Ascending aorta (tissue), 2 donors: ENCODE results near the gene DNASE2. TPM values are rescaled to one million over a fixed set of nuclear protein-coding genes. Genes with fewer than 3 reads are reported as not detected.

Experiments used
- DNase-seq, 2 donors: peaks; one replicate each; pipeline ENCODE4 v3.0.0-alpha.2; 2019; ENCODE audit warnings: low spot score in 2 of 2
- H3K27ac ChIP-seq, 2 donors: fragments of 200-600 bp; sonication (generic); one replicate each; pipeline ENCODE4 v1.5.1; 2016 to 2017; ENCODE audit warnings: mild to moderate bottlenecking in 1 of 2
- H3K27me3 ChIP-seq: fragments of 200-600 bp; sonication (generic); one replicate; pipeline ENCODE4 v1.5.1; 2017
- H3K36me3 ChIP-seq, 2 donors: fragments of 200-600 bp; sonication (generic); one replicate each; pipeline ENCODE4 v1.5.1; 2016
- H3K4me1 ChIP-seq, 2 donors: fragments of 200-600 bp; sonication (generic); one replicate each; pipeline ENCODE4 v1.5.1; 2016 to 2017; ENCODE audit warnings: mild to moderate bottlenecking in 1 of 2
- H3K4me3 ChIP-seq, 2 donors: fragments of 200-600 bp; sonication (generic); one replicate each; pipeline ENCODE4 v1.5.1; 2016 to 2017; ENCODE audit warnings: mild to moderate bottlenecking in 1 of 2
- H3K9me3 ChIP-seq, 2 donors: fragments of 200-600 bp; sonication (generic); one replicate each; pipeline ENCODE4 v1.5.1; 2016
- intact Hi-C: fragments of 100-400 bp; cut with DNase I; formaldehyde crosslinking; loops from one replicate; pipeline ENCODE4 v1.15.1; 2023
- total RNA-seq: library from RNA; depleted of rRNA; stranded (reverse); fragments of >200 nt; gene quantifications from one replicate; pipeline ENCODE4 v1.1.0, GENCODE V29; 2016
- TF ChIP-seq, protein P1 (sequence below), 3 experiments: fragments of 200-600 bp in 2 of 3; fragments of 450-650 bp in 1 of 3; sonication (generic) in 2 of 3; IDR thresholded peaks; one replicate each; pipeline ENCODE4 v1.5.1; 2016 to 2019; ENCODE audit warnings: antibody characterized with exemption in 3 of 3, mild to moderate bottlenecking in 1 of 3, moderate library complexity in 1 of 3

Gene DNASE2
- total RNA-seq, 1 donor from 2014 or later: 76.8 TPM

- Histone ChIP-seq H3K4me3 (peak overlapping the region in 1 of 2 donors; percentile 31), H3K27me3 (peaks cover 13% of the 10 kb centered on the region), H3K4me1 (peaks cover 3 to 18% of the 10 kb centered on the region in 2 donors), H3K36me3 (no peaks in the 10 kb centered on the region), H3K27ac (no peak overlapping the region), H3K9me3 (no peaks in the 10 kb centered on the region)
- DNase-seq: no peak
- intact Hi-C loops: no loop called here
- TF ChIP-seq, protein P1, sequence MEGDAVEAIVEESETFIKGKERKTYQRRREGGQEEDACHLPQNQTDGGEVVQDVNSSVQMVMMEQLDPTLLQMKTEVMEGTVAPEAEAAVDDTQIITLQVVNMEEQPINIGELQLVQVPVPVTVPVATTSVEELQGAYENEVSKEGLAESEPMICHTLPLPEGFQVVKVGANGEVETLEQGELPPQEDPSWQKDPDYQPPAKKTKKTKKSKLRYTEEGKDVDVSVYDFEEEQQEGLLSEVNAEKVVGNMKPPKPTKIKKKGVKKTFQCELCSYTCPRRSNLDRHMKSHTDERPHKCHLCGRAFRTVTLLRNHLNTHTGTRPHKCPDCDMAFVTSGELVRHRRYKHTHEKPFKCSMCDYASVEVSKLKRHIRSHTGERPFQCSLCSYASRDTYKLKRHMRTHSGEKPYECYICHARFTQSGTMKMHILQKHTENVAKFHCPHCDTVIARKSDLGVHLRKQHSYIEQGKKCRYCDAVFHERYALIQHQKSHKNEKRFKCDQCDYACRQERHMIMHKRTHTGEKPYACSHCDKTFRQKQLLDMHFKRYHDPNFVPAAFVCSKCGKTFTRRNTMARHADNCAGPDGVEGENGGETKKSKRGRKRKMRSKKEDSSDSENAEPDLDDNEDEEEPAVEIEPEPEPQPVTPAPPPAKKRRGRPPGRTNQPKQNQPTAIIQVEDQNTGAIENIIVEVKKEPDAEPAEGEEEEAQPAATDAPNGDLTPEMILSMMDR (IDR thresholded peaks at IDR 0.05): no peak
These were observed 3.3 kb upstream of the DNASE2 start for GRCh38 chr19:12884627-12884925.

GRCh38 chr19:12884202-12884601, 3.0 kb upstream of the DNASE2 start:
- Histone ChIP-seq H3K27me3 (peaks cover 13% of the 10 kb centered on the region), H3K27ac (no peak overlapping the region), H3K9me3 (no peaks in the 10 kb centered on the region), H3K4me1 (peaks cover 3 to 18% of the 10 kb centered on the region in 2 donors), H3K4me3 (no peak overlapping the region), H3K36me3 (no peaks in the 10 kb centered on the region)
- DNase-seq: no peak
- TF ChIP-seq, protein P1 (IDR thresholded peaks at IDR 0.05): no peak
- intact Hi-C loops: no loop called here

DNA sequence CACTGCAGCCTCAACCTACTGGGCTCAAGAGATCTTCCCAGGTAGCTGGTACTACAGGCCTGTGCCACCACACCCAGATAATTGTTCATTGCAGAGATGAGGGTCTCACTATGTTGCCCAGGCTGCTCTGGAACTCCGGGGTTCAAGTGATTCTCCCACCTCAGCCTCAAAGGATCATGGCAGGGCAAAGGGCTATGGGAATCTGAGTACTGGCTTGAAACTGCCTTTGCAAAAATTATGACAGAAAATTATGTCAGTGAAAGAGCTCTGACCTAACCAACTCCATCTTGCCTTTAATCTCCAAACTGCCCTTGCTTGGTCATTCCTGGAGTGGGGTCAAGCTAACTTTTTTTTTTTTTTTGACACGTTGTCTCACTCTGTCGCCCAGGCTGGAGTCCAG, 1.3 kb upstream of the DNASE2 start:
- H3K27me3 ChIP-seq: peaks cover 13% of the 10 kb centered on the region
- H3K27ac ChIP-seq: no peak overlapping the region
- no peaks in the 10 kb centered on the region for H3K9me3 ChIP-seq
- H3K4me3 ChIP-seq: no peak overlapping the region
- intact Hi-C loops: no loop called here
- peaks cover 12% of the 10 kb centered on the region in 2 donors for H3K36me3 ChIP-seq
- peaks cover 3 to 18% of the 10 kb centered on the region in 2 donors for H3K4me1 ChIP-seq
- TF ChIP-seq, protein P1 (IDR thresholded peaks at IDR 0.05): no peak
- DNase-seq: no peak

- intact Hi-C loops: loop anchor here (2.0 kb wide), 1 partner anchor 34 kb away; no protein-coding TSS in a partner anchor
- DNase-seq: no peak
- Histone ChIP-seq H3K4me3 (peak overlapping the region; percentile 61 to 74), H3K4me1 (peaks cover 2 to 16% of the 10 kb centered on the region in 2 donors), H3K27ac (peak overlapping the region; percentile 76 to 92), H3K9me3 (no peaks in the 10 kb centered on the region), H3K27me3 (peaks cover 10% of the 10 kb centered on the region), H3K36me3 (peaks cover 17 to 29% of the 10 kb centered on the region in 2 donors)
- TF ChIP-seq, protein P1 (IDR thresholded peaks at IDR 0.05): no peak
These were observed 588 bp downstream of the DNASE2 start for GRCh38 chr19:12880551-12881171.

DNA sequence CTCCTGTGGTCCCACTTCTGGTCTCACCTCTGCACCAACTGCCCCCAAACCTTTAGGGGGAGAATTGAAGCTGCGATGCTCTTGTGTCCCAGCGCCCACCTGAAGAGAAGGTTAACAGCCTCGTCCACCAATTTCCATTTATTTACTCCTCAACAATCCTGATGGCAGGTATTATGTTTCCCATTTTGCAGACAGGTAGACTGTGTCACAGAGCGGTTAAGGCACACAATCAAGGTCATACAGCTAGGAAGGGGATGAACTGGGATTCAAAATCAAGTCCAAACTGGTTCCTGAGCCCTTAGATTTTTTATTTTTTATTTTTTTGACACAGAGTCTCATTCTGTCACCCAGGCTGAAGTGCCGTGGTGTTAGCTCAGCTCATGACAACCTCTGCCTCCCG, 6.2 kb downstream of the DNASE2 start:
- no peaks in the 10 kb centered on the region for H3K27me3 ChIP-seq
- H3K4me1 ChIP-seq: peaks cover 0 to 2% of the 10 kb centered on the region in 2 donors
- no peak overlapping the region for H3K27ac ChIP-seq
- H3K9me3 ChIP-seq: no peaks in the 10 kb centered on the region
- H3K36me3 ChIP-seq: peaks cover 25 to 44% of the 10 kb centered on the region in 2 donors
- H3K4me3 ChIP-seq: no peak overlapping the region
- DNase-seq: no peak
- TF ChIP-seq, protein P1 (IDR thresholded peaks at IDR 0.05): no peak
- intact Hi-C loops: no loop called here
